SHP77 treated with DMSO at 0.1 percent for 48 hours (cell line): ENCODE measurements around the gene RNF207.

Experiments
- DNase-seq: peaks from one replicate; lab custom pipeline; 2025; lab: John Stamatoyannopoulos, UW

The RNF207 gene

GRCh38 chr1:6249739-6250689 is 44.1 kb downstream of the RNF207 start:
- no peak for DNase-seq

- DNase-seq = no peak
Measured at GRCh38 chr1:6251233-6251632, 45.3 kb downstream of the RNF207 start.

- no peak for DNase-seq
Measured at GRCh38 chr1:6251681-6252373, 45.9 kb downstream of the RNF207 start.

DNA sequence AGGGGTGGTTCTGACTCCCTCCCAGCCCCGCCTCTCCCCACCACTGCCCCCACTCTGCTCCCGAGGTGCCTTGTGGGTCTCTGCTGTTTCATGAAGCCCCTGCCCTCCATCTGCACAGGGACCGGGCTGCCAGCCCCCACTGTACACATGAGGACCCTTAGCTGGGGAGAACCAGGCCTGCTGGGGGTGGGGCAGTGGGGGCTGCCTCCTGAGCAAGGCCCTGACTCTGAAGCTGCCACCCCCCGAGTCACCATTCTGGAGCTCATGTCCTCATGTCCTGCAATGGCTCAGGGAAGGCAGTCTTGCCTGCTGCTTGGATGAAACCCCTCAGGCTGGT is 46.4 kb downstream of the RNF207 start:
- DNase-seq = no peak

GRCh38 chr1:6253380-6253779 is 47.5 kb downstream of the RNF207 start:
- DNase-seq = no peak

DNA sequence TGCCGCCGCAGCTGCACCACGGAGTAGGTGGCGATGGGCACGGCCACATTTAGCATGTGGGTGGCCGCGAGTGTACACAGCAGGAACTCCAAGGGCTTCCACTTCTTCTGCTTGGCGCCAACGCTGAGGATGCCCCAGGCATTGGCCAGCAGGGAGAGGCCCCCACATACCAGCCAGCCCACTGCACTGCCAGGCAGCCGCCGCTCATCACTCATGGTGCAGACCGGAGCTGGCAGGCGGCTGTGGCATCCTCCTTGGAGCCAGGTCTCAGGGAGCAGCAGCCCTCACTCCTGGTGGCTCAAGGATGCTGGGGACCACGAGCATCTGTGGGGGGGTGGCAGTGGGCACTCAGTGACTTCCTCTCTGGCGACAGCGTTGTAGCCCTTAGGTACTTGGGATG is 48.8 kb downstream of the RNF207 start:
- no peak for DNase-seq

- no peak for DNase-seq
Measured at GRCh38 chr1:6256645-6257044, 50.7 kb downstream of the RNF207 start.

GRCh38 chr1:6257541-6258069 is 51.7 kb downstream of the RNF207 start:
- DNase-seq = no peak

DNA sequence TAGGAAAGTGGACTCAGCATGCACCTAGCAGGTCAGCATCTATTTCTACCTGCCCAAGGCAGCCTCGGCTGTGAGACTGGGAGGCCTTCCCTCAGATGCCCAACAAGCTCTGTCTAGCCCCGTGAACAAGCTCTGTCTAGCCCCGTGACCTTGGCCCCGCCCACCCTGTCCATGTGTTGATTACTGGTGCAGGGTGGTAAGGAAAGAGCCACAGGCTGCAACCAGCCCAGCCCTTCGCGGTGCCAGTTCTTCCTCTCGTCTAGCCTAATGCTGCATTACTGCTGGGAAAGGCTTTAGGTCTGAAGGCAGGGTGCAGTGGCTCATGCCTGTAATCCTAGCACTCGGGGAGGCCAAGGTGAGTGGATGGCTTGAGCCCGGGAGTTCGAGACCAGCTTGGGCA is 52.8 kb downstream of the RNF207 start:
- no peak for DNase-seq

- DNase-seq = no peak
Measured at GRCh38 chr1:6259491-6260362, 53.8 kb downstream of the RNF207 start.

DNA sequence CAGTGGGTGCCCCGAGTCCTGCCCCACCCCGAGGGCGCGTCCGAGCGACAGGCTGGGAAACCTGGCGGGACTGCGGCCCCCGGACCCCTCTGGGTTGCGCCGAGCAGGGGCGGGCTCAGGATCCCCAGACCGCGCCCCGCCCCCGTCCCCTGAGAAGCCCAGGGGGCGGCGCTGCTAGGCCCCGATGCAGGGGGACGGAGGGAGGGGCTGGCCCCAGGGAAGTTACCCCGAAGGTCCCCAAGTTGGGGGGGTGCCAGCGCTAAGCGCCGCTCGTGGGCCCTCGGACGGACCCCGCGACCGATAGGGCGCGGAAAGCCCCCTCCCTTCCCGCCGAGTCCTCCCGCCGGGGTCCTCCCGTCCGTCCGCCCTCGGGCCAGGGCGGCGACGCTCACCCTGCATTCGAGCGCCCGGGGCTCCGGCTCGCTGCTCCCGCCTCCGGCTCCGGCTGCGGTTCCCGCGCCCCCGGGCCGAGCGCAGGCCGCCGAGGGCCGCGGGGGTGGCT is 54.6 kb downstream of the RNF207 start:
- no peak for DNase-seq

GRCh38 chr1:6260961-6261614 is 55.2 kb downstream of the RNF207 start, which contains the start of gene GPR153:
GPR153 (minus strand) TSS chr1:6261098; CDS start chr1:6254905, 6,193 bp downstream.
- no peak for DNase-seq

DNA sequence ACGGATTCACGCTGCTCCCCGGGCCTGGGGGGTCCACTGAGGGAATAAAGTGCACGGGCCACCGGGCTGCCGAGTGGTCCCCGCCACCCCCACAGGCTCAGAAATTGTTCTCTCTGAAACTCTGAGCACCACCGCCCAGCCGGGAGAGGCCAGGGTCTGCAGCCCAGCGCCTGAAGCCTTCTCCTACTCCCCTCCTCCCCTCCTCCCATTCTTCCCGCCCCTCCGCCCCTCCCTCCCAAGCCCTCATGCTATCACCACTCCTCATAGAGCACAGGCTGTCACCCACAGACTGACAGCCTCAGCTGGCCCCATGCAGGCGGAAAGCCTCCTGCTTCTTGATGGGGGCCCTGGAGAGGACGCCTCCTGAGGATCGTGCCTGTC is 55.7 kb downstream of the RNF207 start:
- no peak for DNase-seq

DNA sequence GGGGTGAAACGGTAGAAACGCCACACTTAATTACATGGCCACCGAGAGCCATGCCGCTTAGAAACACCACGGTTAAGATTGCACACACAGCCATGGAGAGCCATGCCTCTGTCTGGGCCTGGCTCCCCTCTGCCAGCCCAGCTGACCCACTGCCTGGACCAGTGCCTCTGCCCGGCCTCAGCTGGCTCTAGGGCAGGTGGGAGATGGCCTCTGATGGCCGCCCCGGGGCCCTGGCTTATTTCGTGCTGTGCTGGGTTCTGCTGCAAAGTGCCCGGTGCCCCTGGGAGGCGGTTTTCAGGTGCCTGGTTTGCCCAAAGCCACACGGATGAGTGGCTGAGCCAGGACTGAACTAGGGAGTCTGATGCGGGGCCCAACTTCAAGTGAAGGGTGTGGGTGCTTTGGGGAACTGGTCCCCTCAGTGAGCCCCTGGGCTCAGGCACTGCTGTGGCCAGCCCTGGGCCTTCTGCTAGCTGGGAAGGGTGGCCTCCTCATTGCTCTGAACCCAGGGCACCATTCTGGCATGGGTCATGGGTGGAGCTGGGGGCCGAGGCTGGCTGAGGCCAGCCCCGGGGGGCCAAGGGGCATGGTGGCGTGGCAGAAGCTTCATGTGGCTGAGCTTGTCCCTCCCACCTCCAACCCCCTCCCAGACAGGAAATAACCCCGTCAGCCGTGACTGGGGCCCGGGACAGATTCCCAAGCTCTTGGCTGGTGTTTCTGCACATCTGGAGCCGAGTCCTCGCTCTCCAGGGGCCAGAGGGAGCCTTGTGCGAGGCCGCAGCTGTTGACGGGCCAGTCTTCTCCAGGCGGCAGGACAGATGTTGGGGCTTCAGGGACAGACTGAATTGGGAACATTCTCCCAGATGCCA is 56.9 kb downstream of the RNF207 start:
- DNase-seq = no peak

DNA sequence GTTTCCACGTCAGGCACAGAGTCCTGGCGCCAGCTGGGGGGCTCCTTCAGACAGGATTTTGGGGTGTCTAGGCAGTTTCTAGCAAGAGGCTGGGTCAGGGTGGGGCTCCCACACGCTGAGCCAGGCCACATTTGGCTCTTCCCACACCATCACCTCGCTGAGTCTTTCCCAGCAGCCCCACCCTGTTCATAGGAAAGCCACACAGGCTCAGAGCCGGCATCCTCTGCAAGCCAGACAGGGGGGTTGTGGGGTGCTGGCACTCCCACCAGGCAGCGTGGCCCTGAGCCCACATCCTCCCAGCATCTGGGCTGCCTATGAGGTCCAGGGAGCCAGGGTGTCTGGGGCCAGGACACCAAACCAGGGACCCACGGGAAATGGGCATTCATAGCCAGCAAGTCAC is 57.8 kb downstream of the RNF207 start:
- no peak for DNase-seq

DNA sequence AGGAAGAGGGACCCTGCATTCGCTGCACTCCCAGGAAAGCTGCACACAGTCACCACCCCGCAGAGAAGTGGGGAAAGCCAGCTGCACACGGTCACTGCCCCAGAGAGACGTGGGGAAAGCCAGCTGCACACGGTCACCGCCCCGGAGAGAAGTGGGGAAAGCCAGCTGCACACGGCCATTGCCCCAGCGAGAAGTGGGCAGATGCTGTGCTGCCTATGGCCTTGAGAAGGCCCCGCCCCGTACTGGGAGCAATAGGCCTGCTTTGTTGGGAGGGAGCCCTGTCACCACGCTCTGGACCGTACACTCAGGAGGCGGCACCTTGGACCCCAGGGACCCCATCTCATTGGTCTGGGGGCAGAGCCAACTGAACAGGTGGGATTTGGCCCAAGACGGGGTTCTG is 59.2 kb downstream of the RNF207 start:
- peak; percentile 58 for DNase-seq

GRCh38 chr1:6266641-6267040 is 60.7 kb downstream of the RNF207 start:
- no peak for DNase-seq

DNA sequence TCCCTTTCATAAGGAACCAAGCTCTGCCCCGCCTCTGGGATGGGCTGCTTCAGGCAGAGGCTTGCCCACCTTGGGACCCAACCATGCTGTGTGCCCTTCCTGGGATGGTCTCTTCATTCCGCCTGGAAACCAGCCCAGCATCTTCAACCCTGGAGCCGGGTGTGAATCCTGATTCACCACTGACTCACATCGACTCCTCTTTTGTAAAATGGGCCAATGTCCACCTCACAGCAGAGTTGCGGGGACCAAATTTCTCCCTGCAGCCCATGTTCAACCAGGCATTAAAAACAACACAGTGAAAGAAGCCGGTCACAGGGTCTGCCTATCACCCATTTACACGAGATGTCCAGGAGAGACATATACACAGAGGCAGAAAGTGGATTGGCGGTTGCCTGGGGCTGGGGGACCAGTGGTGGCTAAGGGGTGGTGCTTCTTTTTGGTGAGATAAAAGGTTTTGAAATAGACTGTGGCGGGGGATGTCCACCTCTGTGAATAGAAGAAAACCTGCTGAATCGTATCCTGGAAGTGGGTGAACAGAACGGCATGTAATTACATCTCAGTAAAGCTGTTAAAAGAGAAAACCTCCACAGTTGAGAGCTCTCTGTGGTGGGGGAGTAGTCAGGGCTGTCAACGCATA is 61.9 kb downstream of the RNF207 start:
- DNase-seq = no peak

- no peak for DNase-seq
Measured at GRCh38 chr1:6268415-6268814, 62.5 kb downstream of the RNF207 start.

GRCh38 chr1:6269296-6269695 is 63.4 kb downstream of the RNF207 start:
- no peak for DNase-seq
